GM18499 (cell line): ENCODE data around the gene SLC44A1.
"Not testable (repeated sequence)": the region's sequence is repeated elsewhere in the genome, so short reads cannot be mapped to it uniquely, and the experiment has no call there.

Source experiments
- ATAC-seq: cut with Tn5 transposase; IDR thresholded peaks from one replicate; pipeline ENCODE4 v1.9.1; 2021; ENCODE audit warnings: moderate number of reproducible peaks; ENCODE audit not compliant: insufficient read depth, unreplicated experiment

Gene SLC44A1

GRCh38 chr9:105241356-105242043 lies 3.0 kb upstream of the SLC44A1 start:
- no peak for ATAC-seq

- ATAC-seq, result no peak
Observed at GRCh38 chr9:105242062-105242461, 2.4 kb upstream of the SLC44A1 start.

- no peak for ATAC-seq
Observed at GRCh38 chr9:105242557-105242956, 1.9 kb upstream of the SLC44A1 start.

- ATAC-seq, result no peak
Observed at GRCh38 chr9:105243015-105243686, 1.3 kb upstream of the SLC44A1 start.

GRCh38 chr9:105244734-105245028 lies 230 bp downstream of the SLC44A1 start:
- peak; percentile 27 for ATAC-seq

- no peak for ATAC-seq
Observed at GRCh38 chr9:105245029-105245890, 809 bp downstream of the SLC44A1 start.

GRCh38 chr9:105245891-105246161 lies 1.4 kb downstream of the SLC44A1 start:
- no peak for ATAC-seq

- ATAC-seq, result no peak
Observed at GRCh38 chr9:105246656-105247173, 2.3 kb downstream of the SLC44A1 start.

- ATAC-seq, result no peak
Observed at GRCh38 chr9:105248691-105249090, 4.2 kb downstream of the SLC44A1 start.

- no peak for ATAC-seq
Observed at GRCh38 chr9:105251133-105251532, 6.7 kb downstream of the SLC44A1 start.

- no peak for ATAC-seq
Observed at GRCh38 chr9:105251733-105252404, 7.4 kb downstream of the SLC44A1 start.

- no peak for ATAC-seq
Observed at GRCh38 chr9:105252405-105252756, 7.9 kb downstream of the SLC44A1 start.

GRCh38 chr9:105254226-105254625 lies 9.8 kb downstream of the SLC44A1 start:
- no peak for ATAC-seq

- no peak for ATAC-seq
Observed at GRCh38 chr9:105255421-105255820, 11.0 kb downstream of the SLC44A1 start.

GRCh38 chr9:105256569-105256968 lies 12.1 kb downstream of the SLC44A1 start:
- not testable (repeated sequence) for ATAC-seq

- ATAC-seq, result no peak
Observed at GRCh38 chr9:105257809-105258208, 13.4 kb downstream of the SLC44A1 start.

GRCh38 chr9:105258225-105258737 lies 13.8 kb downstream of the SLC44A1 start:
- no peak for ATAC-seq

- ATAC-seq, result no peak
Observed at GRCh38 chr9:105259274-105259673, 14.8 kb downstream of the SLC44A1 start.

GRCh38 chr9:105259731-105260612 lies 15.5 kb downstream of the SLC44A1 start:
- ATAC-seq, result no peak

- no peak for ATAC-seq
Observed at GRCh38 chr9:105262497-105262896, 18.0 kb downstream of the SLC44A1 start.
